CMK (cell line): ENCODE data around the gene SUPT4H1.

Source experiments
- DNase-seq: peaks from one replicate; pipeline ENCODE4 v3.0.0-alpha.2; 2010; ENCODE audit warnings: low read depth

The SUPT4H1 gene

DNA sequence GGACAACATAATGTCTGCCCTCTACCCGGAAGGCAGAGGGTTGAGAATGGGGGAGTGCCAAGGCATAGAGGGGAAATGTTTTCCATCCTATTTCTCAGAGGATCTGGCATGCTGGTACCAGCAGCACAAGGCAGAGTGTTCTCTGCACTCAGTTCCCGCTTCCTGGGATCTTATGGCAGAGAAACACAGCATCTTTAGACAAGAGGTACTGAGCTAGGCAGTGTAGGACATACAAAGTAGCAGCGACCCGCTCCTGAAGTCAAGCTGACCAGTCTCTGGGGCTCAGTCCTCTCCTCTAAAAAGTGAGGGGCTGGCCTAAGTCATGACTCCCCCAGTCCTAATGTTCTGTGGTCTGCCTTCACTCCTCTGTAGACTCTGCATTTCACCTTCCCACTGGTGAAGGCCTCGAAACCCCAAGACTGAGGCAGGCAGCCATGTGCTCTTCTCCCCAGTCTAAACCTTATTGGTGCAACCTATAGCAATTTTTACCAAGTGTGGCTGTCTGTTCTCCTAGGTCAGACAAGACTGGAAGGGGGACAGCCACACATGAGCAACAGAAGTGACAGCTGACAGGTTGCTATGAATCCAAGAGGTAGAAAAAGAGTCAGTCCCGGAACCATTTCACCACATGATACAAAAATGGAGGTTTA, 12.1 kb downstream of the SUPT4H1 start:
- no peak for DNase-seq

DNA sequence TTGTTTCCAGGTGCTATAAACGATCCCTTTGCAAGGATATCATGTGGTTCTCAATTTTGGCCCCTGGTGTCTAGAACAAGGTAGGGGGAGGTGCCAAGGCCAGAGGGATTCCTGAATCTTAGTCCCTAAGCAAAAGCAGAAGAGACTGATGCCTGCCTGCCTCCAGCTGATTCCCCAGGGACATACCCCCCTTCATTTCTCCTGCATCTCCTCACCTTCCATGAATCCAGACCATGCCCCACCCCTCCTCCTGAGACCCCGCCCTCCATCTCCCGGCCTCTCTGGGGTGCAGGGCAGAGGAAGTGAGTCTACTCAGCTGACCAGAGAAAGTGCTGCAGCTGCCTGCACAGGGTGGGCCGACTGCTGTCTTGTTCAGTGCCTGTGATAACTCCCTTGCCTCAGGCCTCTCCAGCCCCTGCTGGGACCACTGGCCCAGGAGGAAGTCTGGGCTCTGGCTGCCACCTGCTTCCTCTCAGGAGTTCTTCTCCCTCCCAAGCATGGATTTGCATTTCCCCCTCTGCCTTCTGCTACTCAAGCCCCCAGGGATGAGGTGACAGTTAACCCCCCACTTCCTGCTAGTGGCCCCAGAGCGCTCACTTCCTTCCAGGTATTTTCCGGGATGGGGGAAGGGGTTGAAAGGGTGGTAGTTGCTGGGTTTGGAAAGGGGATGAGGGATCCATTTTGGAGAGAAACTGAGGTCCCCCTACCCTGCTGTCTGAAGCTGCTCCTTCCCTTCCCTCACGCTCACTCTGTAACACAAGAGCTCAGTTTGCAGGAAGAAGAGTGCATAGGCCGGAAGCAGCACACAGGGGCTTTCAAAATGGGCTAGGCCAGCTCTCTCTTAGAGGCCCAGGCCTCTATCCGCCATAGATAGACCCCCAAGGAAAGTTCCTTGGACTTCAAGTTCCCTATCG, 12.9 kb downstream of the SUPT4H1 start:
- peak; percentile 94 for DNase-seq

DNA sequence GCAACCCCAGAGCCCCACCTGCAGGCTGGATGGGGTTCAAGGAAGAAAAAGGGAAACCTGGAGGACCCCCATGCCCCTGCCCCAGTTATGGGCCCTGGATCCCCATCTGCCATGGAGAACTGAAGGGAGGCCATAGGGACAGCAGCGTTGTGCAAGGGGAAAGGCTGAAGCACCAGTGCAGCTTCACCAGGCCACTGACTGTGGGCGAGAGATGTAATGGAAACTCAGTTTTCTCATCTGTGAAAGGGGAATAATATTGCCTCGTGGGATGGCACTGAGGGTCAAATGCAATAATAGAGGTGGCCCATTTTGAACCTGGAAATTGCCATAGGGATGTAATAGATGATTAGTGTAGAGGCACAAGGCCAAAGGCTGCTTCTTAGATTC, 13.6 kb downstream of the SUPT4H1 start:
- DNase-seq = no peak

DNA sequence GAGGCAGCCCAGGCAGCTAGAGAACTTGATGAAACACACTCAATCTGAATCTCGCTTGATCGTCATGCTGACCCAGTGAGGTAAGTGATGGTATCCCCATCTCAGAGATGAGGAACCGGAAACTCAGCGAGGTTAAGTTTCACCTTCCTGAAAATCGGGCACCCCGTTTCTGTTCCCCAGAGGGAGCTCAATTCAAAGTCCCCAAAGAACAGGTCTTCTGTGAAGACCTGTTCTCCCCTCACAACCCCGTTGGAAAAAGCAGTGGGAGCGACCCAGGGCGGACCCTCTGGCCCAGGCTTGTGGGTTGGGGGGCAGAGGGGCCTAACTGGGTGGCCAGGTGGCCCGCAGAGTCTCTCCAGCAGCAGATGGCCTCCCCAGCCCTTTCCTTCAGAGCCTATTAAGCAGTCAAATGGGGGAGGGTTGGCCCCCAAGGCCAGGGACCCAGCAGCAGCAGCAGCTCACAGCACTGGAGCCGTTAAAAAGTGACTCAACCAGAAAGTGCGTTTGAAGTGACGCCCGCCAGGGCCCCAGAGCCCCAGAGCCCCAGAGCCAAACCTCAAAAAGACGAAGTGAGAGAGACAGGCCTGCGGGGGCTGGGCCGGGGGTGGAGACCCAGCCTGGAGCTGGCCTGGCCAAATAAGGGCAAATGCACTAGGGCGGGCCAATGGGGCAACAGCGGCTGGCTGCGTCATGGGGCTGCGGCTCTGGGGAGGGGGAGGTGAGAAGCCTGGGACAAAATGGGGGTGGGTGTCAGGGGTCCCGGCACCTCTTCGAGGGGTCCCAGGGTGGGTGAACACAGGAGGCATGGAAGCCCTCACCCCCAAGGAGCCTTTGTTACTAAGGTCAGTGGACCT, 14.2 kb downstream of the SUPT4H1 start:
- no peak for DNase-seq

DNA sequence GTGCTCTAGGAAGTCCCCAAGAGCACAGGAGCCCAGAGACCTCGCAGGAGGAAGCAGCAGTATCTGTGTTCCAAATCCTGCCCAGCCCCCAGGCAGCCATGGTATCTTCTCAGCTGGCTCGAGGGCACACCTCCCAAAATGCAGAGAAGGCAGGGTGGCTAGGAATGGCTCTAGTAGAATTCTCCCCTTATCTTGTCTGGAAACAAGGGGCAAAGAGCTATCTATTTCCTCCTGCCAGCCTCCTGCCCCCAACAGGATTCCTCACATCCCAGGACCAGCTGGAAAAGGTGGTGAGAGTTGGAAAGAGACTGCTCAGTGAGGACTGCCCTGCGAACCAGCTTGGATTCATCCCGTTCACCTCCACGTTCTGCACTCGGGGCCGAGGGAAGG, 14.8 kb downstream of the SUPT4H1 start:
- no peak for DNase-seq

DNA sequence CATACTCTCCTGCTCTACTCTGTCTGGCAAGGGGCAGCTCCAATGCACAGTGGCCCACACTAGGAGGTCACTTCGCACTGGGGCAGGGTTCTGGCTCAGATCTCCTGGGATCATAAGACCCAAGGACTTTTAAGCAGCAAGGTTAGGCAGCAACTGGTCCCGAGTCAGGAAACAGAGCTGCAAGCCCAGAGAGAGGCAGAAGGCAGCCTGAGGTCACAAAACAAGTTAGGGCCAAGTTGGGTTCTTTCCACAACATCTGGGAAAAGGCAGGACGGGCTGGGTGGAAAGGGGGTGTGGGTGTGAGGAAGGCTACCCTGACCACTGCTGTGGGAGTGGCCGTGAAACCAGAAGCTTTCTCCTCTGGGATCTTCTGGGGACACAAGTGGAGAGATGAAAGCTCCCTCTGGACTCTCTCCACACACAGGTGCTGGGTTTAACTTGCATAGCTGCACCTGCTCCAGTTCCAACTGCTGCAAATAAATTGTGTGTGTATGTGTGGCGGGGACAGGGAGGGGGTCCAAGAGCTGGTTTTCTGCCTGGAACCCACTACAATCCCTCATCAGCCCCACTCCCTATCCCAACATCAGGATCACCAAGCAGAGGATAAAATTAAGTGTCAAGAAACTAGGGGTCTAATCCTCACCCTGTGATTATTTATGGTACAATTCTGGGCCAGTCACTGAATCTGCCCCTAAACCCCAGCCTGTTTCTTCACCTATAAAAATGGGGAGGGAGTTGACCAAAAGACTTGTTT, 15.4 kb downstream of the SUPT4H1 start:
- DNase-seq = no peak

DNA sequence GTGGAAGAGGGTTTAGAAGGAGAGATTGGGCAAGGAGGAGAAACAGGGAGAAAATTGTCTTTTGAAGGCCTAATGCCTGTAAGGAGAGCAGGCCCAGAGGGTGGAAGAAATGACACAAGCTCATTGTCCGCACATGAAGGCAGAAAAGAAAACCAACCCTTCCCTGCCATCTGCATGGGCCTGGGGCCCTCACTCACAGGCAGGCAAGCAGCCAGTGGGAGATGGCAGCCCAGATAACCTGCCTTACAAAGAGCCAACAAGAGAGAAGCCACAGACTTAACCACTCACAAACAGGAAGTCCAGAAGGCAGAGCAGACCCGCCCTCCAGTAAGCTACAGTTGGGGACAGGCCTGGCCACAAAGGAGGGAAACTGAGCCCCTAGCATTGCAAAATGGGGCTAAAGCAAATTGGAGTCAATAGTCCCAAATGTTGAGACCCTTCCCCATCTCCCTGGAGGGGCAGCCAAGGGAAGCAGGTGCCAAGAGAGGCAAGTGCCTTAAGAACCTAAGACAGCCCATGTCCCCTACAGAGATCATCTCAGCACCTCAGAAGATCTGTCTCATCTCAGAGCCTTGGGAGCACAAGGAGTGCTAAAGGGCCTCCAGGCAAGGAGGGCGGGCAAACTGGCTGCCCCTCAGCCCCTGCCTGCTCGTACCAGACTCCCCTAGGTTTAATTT, 16.1 kb downstream of the SUPT4H1 start:
- DNase-seq = no peak

DNA sequence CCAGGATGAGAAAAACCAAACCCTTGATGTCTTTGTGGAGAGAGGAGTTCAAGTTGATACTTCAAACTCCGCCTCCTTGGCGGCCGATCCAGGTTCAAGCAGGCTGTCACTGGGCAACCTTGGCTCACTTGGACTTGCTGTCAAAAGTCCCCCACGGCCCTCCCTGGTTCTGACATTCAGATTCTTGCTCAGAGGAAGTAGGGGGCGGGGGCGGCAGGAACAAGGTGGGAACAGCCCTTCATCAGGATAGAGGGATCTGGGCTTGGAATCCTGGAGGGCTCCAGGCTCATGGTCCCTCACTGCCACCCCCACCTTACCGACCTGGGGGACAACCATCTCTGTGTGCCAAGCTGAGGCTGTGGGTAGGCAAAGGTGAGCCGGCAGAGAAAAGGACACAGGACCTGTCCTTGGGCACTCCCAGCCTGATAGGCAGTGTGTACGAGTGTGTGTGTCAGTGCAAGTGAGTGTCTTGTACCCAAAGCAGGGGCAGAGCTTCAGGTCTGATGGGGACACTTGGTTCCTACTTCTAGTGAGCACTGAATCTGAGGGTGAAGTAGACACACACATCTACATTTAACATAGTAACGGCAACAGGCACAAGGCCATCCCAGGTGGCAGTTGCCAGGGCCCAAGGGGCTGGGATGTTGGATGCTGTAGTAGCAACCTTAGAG, 16.8 kb downstream of the SUPT4H1 start:
- DNase-seq = no peak

DNA sequence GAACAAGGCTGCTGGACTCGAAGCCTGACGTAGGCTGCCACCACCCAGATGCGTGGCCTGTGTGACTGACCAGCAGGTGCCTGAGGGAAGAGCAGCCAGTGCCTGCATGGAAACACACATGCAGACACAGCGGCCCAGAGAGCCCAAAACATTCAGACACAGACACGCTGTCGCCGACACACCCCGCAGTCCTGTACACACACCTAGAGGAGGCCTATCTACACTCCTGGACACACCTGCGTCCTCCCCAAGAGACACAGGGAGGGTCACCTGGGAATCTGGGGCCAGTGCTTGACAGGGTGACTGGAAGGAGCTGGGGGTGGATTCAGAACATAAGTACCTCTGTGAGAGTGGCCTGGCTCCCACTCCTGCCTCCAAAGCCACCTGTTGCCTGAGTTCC, 17.3 kb downstream of the SUPT4H1 start:
- DNase-seq = no peak

DNA sequence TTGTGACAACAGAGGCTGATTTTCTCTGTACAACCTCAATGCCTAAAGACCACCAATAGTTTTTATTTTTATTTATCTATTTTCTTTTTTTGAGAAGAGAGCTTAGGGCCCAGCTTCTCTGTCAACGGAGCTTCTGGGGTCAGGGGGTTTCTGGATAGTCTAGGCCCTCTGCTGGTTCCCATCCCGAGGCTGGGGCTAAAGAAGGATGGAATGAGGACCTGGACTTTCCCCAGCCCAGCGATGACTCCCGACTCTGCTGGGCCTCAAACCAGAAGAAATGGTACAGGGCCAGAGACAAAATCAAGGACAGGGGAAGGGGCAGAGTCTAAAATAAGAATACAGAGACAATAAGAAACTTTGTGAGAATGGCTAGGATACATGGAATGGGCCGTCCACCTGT, 17.7 kb downstream of the SUPT4H1 start:
- no peak for DNase-seq

DNA sequence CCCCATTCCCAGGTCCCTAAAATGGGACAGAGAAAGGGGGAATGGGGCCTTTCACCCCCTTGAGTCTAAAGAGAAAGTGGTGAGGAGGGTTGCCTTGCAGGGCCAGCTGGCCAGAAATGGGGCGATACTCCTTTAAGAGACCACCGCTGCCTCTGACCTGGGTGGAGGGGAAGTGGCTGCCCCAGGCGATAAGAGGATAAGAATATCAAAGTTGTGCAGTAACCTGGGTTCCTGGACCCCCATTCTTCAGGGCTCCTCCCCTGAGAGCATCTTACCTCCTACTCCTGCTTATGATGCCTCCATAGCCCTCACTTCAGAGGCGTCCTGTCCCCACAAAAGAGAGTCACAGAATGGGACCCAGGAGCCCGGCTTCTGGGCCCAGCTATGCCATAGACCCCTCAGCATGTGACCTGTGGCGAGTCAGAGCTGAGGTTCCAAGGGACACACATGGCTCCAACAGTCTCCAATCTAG, 18.2 kb downstream of the SUPT4H1 start:
- no peak for DNase-seq

DNA sequence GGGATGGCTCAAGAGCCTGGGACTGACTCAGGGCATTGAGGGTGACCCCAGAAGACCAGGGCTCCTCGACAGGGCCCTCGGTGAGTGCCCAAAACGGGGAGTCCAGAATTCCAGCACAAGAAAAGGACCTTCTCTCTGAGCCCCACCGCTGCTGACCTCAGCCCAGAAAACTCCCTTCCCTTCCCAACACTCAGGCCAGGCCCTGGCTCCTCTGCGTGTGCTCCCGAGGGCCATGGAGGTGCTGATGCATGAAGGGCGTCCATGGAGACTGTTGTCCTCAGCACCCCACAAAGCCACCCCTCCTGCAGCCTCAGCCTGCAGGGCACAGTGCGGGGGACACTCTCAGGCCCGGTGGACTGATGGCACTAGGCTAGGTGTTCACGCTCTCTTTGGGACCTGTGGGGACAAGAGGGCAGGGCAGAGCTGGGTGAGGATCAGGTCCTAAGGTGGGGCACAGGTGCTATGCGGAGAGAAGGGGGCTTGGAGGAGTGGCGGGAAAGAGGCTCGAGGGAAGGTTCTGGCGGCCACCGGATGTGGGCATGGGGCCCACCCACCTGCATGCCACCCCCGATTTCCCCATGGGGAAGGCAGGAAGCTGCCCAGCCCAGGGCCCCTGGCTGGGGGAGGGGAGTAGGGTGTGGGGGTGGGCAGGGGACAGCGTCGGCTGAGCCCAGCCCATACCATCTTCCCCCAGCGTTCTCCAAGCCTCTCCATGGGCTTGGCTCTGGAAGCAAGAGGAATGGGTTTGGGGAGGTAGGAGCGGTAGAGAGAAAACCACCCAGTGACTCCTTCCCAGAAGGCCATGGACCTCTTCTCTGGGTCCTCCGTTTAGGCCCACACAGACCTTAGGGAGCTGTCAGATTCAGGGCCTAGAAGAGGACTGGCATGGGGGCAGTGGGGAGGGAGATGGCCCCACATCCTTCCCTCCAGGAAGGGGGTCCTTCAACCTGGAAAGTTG, 18.9 kb downstream of the SUPT4H1 start:
- no peak for DNase-seq

DNA sequence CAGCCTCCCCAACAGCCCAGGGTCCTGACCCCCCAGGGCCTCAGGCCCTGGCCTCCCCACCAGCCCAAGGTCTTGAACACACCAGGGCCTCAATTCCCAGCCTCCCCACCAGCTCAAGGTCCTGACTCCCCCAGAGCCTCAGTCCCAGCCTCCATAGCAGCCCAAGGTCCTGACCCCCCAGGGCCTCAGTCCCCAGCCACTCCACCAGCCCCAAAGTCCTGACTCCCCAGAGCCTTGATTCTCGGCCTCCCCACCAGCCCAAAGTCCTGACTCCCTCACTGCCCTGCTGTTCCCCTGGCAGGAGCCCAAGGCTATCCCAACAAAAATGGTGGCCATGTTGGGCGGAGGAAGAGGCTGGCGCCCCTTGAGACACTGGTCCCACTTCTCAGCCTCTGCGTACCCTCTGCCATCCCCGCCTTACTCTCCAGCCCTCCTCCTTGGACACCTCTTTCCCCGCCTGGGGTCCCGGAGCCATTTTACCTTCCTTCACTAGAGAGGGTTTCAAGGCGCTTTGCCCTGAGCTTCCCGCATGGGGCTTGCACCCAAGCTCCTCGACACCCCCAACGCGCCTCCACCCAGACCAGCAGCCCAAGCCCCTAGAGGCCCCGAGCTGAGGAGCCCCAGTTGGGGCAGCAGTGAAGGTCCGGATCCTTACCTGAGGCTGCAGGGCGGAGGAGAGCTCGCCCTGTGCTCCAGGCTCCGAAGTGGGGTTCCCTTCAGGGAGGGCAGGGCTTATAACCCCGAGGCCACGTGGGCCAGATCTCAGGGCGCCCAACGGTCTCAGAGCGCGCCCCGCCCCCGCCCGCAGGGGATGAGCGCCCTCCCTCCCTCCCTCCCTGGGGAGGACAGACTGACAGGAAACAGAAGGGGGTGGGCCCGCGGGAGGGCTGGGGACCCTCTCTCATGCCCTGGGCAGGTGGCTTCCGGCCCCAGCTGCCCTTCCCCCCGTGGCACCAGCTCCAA, 19.9 kb downstream of the SUPT4H1 start:
- peak; percentile 99 for DNase-seq

DNA sequence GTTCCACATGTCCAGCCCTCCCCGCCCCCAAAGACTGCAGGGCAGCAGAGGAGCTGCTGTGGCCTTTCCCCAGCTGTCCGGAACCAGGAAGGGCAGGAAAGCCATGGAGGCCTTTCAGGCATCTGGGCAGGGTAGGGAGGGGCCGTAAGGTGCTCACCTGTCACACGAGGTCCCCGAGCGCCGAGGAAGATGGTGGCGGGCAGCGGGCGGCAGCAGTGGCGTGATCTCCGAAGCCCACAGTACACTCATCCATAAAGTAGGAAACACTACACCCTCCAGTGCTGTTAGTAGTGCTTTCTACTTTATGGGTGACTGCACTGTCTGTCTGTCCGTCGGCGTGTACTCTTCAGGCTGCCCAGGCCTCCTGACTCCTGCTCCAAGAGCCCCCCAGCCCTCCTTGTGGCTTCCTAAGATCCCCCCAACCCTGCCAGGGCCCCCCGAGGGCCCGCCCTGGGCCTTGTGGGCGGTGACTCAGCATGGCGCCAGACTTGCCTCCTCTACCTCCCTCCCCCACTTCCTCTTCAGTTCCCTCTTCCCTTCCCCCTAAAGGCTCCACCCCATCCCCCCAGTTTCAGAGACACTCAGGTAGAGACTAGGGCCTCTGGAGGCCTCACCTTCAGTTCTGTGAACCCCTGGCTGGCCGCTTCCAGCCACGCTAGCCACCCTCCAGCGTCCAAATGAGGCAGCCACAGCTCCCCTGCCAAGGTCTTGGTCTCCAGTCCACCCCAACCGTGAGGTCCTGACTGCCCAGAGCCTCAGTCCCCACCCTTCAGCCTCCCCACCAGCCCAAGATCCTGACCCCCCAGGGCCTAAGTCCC, 20.8 kb downstream of the SUPT4H1 start:
- peak; percentile 97 for DNase-seq

DNA sequence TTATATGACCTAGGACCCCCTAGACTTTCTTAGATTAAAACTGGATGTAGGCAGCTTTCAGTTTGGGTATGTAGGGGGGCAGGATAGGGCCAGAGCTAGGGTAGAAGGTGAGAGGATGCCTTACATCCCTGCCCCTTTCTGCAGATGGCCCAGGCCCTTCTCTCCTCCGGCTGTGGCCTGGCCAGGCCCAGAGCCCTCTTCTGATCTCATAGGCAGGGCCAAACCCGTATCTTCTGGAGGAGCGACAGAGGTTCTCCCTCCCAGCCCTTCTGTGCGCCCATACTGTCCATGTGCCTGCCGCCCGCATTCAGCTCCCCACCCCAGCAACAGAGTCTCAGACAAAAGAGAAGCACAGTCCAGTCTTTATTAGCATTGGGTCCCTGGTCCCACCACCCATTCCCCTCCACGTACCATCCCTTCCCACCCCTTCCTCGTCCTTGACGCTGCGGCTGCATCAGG, 21.4 kb downstream of the SUPT4H1 start:
- no peak for DNase-seq

DNA sequence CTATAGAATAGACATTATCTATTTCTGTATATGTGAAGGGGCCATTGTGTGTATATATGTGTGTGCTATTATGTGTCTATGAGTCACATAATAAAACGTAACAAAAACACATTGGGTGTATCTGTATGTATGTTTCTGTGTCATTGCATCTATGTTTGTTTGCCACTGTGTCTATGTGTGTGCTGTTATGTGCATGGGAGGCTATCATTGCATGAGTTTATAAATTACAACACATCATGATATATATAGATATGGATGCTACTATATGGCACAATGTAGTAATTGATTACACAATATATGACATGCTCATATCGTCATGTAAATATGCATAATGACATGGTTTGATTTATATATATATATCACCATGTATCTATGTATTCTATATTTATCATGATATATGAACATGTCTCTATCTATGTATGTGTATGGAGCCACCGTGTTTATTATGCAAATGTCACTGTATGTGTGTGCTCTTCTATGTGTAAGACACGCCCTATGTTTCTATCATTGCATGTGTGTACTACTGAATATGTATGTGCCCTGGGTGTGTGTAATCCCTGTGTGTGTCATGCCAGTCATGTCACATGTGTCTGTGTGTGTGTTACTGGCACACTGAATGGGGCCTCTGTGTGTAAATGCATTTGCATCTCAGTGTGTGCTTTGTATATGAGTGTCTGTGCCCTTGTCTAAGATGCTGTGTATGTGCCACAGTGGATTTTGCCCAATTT, 22.0 kb downstream of the SUPT4H1 start:
- DNase-seq = no peak
